T47D (cell line): Measurements from ENCODE around the gene PNMA8A.

Experiments used
- DNase-seq, 2 experiments: peaks; one replicate each; pipeline versions ENCODE4 v3.0.0 to v3.0.0-alpha.2; 2011 to 2012; ENCODE audit warnings: low read depth in 1 of 2, low spot score in 1 of 2
- JUND ChIP-seq: IDR thresholded peaks from 2 replicates; pipeline ENCODE4 v1.6.1; 2012; ENCODE audit warnings: low read depth
- in situ Hi-C: cut with HindIII; loops from 2 replicates; pipeline ENCODE4 v1.10.0; 2016; ENCODE audit warnings: low sequenced_read_pairs, low pct_unique_long_range_greater_than_20kb

Gene PNMA8A

DNA sequence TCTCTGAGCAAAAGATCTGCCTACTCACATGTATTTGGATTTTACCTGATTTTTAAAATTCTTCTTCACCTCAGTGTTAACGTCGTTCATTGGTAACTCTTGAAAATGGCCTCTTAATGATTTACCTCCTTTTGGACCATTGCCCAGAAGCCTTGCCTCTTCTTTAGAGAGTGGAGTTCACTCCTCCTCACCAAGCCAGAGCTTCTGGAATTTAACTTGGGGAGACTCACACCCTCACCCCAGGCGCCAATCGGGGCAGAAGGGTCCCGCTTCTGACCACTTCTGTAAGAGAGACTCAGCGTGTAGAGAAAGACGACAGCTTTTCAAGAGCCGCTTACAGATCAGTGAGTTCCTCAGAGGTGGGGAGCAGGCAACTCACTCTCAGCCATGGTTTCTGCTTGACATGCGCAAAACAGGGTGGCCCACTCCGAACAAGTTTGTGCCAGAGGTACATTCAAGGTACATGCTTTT lies 45.3 kb downstream of the PNMA8A start:
- in situ Hi-C loops: no loop called here
- TF ChIP-seq JUND: no peak
- no peak for DNase-seq

GRCh38 chr19:46423188-46423587 lies 48.2 kb downstream of the PNMA8A start:
- in situ Hi-C loops: no loop called here
- DNase-seq: no peak
- no peak for TF ChIP-seq JUND

- in situ Hi-C loops: no loop called here
- TF ChIP-seq JUND: no peak
These were observed 49.0 kb downstream of the PNMA8A start for GRCh38 chr19:46422344-46422743.

DNA sequence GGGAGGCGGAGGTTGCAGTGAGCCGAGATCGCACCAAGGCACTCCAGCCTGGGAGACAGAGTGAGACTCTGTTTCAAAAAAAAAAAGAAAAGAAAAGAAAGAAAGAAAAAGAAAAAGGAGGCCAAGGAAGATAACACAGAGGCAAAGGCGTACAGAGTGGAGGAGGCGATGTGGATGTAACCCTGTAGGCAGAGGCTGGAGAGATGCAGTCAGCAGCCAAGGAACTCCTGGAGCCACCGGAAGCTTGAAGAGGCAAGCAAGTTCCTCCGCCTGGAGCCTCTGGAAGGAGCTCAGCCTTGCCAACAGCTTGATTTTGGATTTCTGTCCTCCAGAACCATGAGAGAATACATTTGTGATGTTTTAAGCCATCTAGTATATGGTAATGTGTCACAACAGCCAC lies 51.3 kb downstream of the PNMA8A start:
- in situ Hi-C loops: no loop called here
- DNase-seq: no peak
- TF ChIP-seq JUND: no peak

More at GRCh38 chr19:46422344-46422743, 49.0 kb downstream of the PNMA8A start:
- DNase-seq: no peak
